Eye (tissue), 1 donor: Measurements from ENCODE around the gene USH1G.
A peak's percentile ranks its signal among the peaks of the same experiment; 100 is the strongest.

ENCODE experiments used
- DNase-seq: peaks from one replicate; pipeline ENCODE4 v3.0.0-alpha.2; 2015

Gene USH1G

GRCh38 chr17:74900208-74900607 lies 22.8 kb downstream of the USH1G start:
- DNase-seq = no peak

- no peak for DNase-seq
Observed at GRCh38 chr17:74898376-74898946, 24.6 kb downstream of the USH1G start.

GRCh38 chr17:74893936-74894671 lies 29.0 kb downstream of the USH1G start:
- peak; percentile 26 for DNase-seq

- DNase-seq = peak; percentile 32
Observed at GRCh38 chr17:74892974-74893911, 29.8 kb downstream of the USH1G start, which contains the start of gene FADS6. TSS of gene FADS6 (minus strand) at chr17:74893633. CDS start at chr17:74893595, 38 bp downstream.

GRCh38 chr17:74892013-74892841 lies 30.8 kb downstream of the USH1G start:
- DNase-seq = peak; percentile 10

GRCh38 chr17:74890554-74890953 lies 32.5 kb downstream of the USH1G start:
- DNase-seq = no peak

GRCh38 chr17:74888469-74888868 lies 34.6 kb downstream of the USH1G start:
- DNase-seq = peak; percentile 34

- DNase-seq = no peak
Observed at GRCh38 chr17:74883241-74883745, 39.8 kb downstream of the USH1G start.

- DNase-seq = peak; percentile 44
Observed at GRCh38 chr17:74882517-74883240, 40.4 kb downstream of the USH1G start.

- no peak for DNase-seq
Observed at GRCh38 chr17:74881073-74881472, 42.0 kb downstream of the USH1G start.

- DNase-seq = no peak
Observed at GRCh38 chr17:74879308-74879707, 43.7 kb downstream of the USH1G start.

- DNase-seq = no peak
Observed at GRCh38 chr17:74878658-74879057, 44.4 kb downstream of the USH1G start.

- DNase-seq = no peak
Observed at GRCh38 chr17:74877592-74878548, 45.2 kb downstream of the USH1G start.

- DNase-seq = no peak
Observed at GRCh38 chr17:74875977-74876593, 47.0 kb downstream of the USH1G start.

- no peak for DNase-seq
Observed at GRCh38 chr17:74875155-74875976, 47.7 kb downstream of the USH1G start.

- no peak for DNase-seq
Observed at GRCh38 chr17:74874615-74875037, 48.4 kb downstream of the USH1G start.

- no peak for DNase-seq
Observed at GRCh38 chr17:74873874-74874614, 49.0 kb downstream of the USH1G start.
